Upper lobe of right lung (tissue), 1 donor: Measurements from ENCODE around the gene ASB2. TPM values are rescaled to one million over a fixed set of nuclear protein-coding genes. Genes with fewer than 3 reads are reported as not detected.

Experiments
- ATAC-seq: fragments of 200-7000 bp; cut with Tn5 transposase; one replicate; pipeline ENCODE4 v1.9.1; 2020; ENCODE audit warnings: mild to moderate bottlenecking, moderate library complexity
- DNase-seq: peaks from one replicate; pipeline ENCODE4 v3.0.0-alpha.2; 2020
- H3K27ac ChIP-seq: fragments of 200-600 bp; one replicate; pipeline ENCODE4 v1.8.0; 2022
- H3K27me3 ChIP-seq: fragments of 200-600 bp; one replicate; pipeline ENCODE4 v1.8.0; 2022; ENCODE audit warnings: mild to moderate bottlenecking
- H3K36me3 ChIP-seq: fragments of 200-600 bp; one replicate; pipeline ENCODE4 v1.8.0; 2022
- H3K4me1 ChIP-seq: fragments of 200-600 bp; one replicate; pipeline ENCODE4 v1.8.0; 2022
- H3K4me3 ChIP-seq: fragments of 200-600 bp; one replicate; pipeline ENCODE4 v1.8.0; 2022; ENCODE audit warnings: mild to moderate bottlenecking
- H3K9me3 ChIP-seq: fragments of 200-600 bp; one replicate; pipeline ENCODE4 v1.8.0; 2022
- CTCF ChIP-seq: fragments of 200-600 bp; IDR thresholded peaks from one replicate; pipeline ENCODE4 v1.8.0; 2022; ENCODE audit warnings: antibody characterized with exemption
- intact Hi-C: fragments of 100-400 bp; cut with DNase I; formaldehyde crosslinking; loops from one replicate; pipeline ENCODE4 v1.11.0; 2022
- total RNA-seq: library from RNA; stranded (reverse); fragmentation: NEBNext Ultra II Directional; extraction: Animal tissue kit (Norgen Biotek cat#: 25700); gene quantifications from one replicate; pipeline ENCODE4 v1.2.1, GENCODE V29; 2021
- donor health status: DM: no; HTN: yes; CAD: no; lungs with severe emphysema.

The ASB2 gene
- total RNA-seq, 1 donor from 2014 or later = 3.2 TPM

- TF ChIP-seq CTCF = no peak
- H3K9me3 ChIP-seq = no peaks in the 10 kb centered on the region
- no peaks in the 10 kb centered on the region for H3K27me3 ChIP-seq
- no peak overlapping the region for H3K27ac ChIP-seq
- intact Hi-C loops = no loop called here
- no peak overlapping the region for H3K4me3 ChIP-seq
- peaks cover 4% of the 10 kb centered on the region for H3K4me1 ChIP-seq
- H3K36me3 ChIP-seq = no peaks in the 10 kb centered on the region
- DNase-seq (no peak), ATAC-seq (peak; percentile 36)
Observed at GRCh38 chr14:94021001-94021400, 44.6 kb upstream of the ASB2 start.

- H3K36me3 ChIP-seq = no peaks in the 10 kb centered on the region
- H3K4me3 ChIP-seq = no peak overlapping the region
- H3K27ac ChIP-seq = no peak overlapping the region
- DNase-seq = no peak
- intact Hi-C loops = no loop called here
- no peaks in the 10 kb centered on the region for H3K9me3 ChIP-seq
- no peaks in the 10 kb centered on the region for H3K4me1 ChIP-seq
- no peak for TF ChIP-seq CTCF
- no peak for ATAC-seq
- H3K27me3 ChIP-seq = no peaks in the 10 kb centered on the region
Observed at GRCh38 chr14:94020267-94020666, 43.9 kb upstream of the ASB2 start.

DNA sequence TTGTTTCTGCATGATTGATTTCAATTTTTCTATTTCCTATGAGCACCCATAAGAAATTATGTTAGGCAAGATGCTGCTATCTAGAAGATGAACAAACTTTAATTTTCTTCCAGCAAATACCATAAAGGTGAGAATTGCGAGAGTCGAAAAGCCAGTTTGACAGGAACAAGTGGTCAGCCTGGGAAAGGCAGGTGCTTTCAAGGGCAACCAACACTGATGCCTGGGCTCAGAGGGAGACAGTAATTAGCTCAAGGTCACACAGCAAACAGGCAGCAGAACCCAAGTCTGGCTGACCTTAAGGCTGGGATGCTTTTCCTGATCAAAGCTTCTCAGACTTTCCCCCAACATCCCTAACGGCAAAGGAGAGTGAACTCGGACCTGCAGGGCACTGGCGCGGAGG is 43.0 kb upstream of the ASB2 start:
- Histone ChIP-seq H3K9me3 (no peaks in the 10 kb centered on the region), H3K36me3 (no peaks in the 10 kb centered on the region), H3K27me3 (no peaks in the 10 kb centered on the region), H3K27ac (no peak overlapping the region), H3K4me1 (no peaks in the 10 kb centered on the region), H3K4me3 (no peak overlapping the region)
- DNase-seq (no peak), ATAC-seq (no peak)
- intact Hi-C loops = no loop called here
- TF ChIP-seq CTCF = no peak

DNA sequence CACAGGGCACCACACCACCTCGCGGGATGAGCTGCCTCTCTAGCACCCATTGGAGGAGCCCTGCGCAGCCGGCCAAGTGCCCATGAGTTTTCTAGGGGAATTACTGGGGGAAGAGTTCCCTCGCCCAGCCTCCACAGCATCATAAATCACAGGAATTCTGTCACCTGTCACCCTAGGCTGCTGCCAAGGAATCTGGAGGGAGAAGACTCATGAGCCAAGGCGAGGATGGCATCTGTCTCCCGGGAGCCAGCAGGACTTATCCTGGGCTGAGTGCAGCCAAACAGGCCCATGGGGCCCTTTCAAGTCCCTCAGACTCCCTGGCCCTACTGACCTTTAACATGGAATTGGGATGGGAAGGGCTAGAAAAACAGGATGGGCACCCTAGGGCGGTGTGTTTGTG is 41.9 kb upstream of the ASB2 start:
- H3K36me3 ChIP-seq = no peaks in the 10 kb centered on the region
- no peak for DNase-seq
- intact Hi-C loops = no loop called here
- H3K9me3 ChIP-seq = no peaks in the 10 kb centered on the region
- no peak for TF ChIP-seq CTCF
- H3K27me3 ChIP-seq = no peaks in the 10 kb centered on the region
- H3K4me1 ChIP-seq = no peaks in the 10 kb centered on the region
- no peak overlapping the region for H3K27ac ChIP-seq
- no peak overlapping the region for H3K4me3 ChIP-seq
- no peak for ATAC-seq

DNA sequence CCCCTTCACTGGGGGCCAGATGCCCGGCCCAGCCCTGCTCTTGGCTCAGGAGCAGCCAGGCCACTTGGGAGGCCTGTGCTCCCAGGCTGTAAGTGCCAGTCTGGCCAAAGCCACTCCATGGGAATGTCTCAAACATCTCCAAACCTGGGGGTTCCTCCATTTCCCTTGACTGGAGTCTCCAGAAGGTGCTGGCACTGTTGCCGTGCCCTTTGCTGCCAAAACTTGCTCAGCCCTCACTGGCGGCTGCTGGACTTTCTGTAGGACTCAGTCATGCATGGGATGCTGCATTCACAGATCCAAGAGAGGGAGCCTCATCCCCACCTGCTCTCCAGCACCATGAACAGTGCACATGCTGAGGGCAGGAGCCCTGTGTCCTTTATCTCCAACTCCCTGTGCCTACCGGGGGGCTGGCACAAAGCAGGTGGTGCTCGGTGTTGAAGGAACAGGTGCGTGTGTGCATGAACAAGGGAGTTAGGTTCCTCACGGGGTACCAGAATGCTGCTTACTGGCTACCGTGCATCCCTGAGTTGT is 40.1 kb upstream of the ASB2 start:
- H3K36me3 ChIP-seq = no peaks in the 10 kb centered on the region
- intact Hi-C loops = no loop called here
- no peaks in the 10 kb centered on the region for H3K9me3 ChIP-seq
- H3K4me3 ChIP-seq = no peak overlapping the region
- H3K27me3 ChIP-seq = no peaks in the 10 kb centered on the region
- TF ChIP-seq CTCF = no peak
- no peak overlapping the region for H3K27ac ChIP-seq
- H3K4me1 ChIP-seq = no peaks in the 10 kb centered on the region
- no peak for DNase-seq
- no peak for ATAC-seq

- H3K27me3 ChIP-seq = no peaks in the 10 kb centered on the region
- no peak overlapping the region for H3K27ac ChIP-seq
- DNase-seq (no peak), ATAC-seq (no peak)
- H3K36me3 ChIP-seq = no peaks in the 10 kb centered on the region
- no peak overlapping the region for H3K4me3 ChIP-seq
- H3K9me3 ChIP-seq = no peaks in the 10 kb centered on the region
- intact Hi-C loops = no loop called here
- no peaks in the 10 kb centered on the region for H3K4me1 ChIP-seq
- TF ChIP-seq CTCF = no peak
Observed at GRCh38 chr14:94015223-94015622, 38.9 kb upstream of the ASB2 start.
